ENCODE results near the gene DRD2.

DRD2 gene

GRCh38 chr11:113484223-113484622, 9.0 kb upstream of the DRD2 start:
- TF ChIP-seq EZH2phosphoT487 (IDR thresholded peaks at IDR 0.05; ENCODE audit: low read length) (no peak), EZH2 (optimal IDR thresholded peaks at IDR 0.05; ENCODE audit: low read depth, low read length) (no peak)
- TF ChIP-seq, protein P1, sequence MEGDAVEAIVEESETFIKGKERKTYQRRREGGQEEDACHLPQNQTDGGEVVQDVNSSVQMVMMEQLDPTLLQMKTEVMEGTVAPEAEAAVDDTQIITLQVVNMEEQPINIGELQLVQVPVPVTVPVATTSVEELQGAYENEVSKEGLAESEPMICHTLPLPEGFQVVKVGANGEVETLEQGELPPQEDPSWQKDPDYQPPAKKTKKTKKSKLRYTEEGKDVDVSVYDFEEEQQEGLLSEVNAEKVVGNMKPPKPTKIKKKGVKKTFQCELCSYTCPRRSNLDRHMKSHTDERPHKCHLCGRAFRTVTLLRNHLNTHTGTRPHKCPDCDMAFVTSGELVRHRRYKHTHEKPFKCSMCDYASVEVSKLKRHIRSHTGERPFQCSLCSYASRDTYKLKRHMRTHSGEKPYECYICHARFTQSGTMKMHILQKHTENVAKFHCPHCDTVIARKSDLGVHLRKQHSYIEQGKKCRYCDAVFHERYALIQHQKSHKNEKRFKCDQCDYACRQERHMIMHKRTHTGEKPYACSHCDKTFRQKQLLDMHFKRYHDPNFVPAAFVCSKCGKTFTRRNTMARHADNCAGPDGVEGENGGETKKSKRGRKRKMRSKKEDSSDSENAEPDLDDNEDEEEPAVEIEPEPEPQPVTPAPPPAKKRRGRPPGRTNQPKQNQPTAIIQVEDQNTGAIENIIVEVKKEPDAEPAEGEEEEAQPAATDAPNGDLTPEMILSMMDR (IDR thresholded peaks at IDR 0.05; ENCODE audit: low read length) = no peak
- Histone ChIP-seq H3K36me3 (replicated peaks; ENCODE audit: insufficient read depth, low read length) (no peaks in the 10 kb centered on the region), H3K27me3 (replicated peaks; ENCODE audit: insufficient read depth, low read length) (no peaks in the 10 kb centered on the region), H3F3A (ENCODE audit: insufficient read depth, low read length) (no peaks in the 10 kb centered on the region), H3K27ac (ENCODE audit: low read length) (no peak overlapping the region), H3K4me2 (ENCODE audit: low read depth, low read length) (no peak overlapping the region), H3K9me3 (replicated peaks; ENCODE audit: insufficient read depth, low read length) (no peaks in the 10 kb centered on the region), H3K4me3 (ENCODE audit: low read length) (no peak overlapping the region), H3K4me1 (ENCODE audit: low read length) (no peaks in the 10 kb centered on the region), H3K79me2 (ENCODE audit: low read length) (no peaks in the 10 kb centered on the region), H3K9ac (ENCODE audit: low read length) (no peak overlapping the region), H4K20me1 (ENCODE audit: insufficient read depth, low read length) (no peaks in the 10 kb centered on the region), H2AFZ (ENCODE audit: low read length) (no peak overlapping the region), H3K9me2 (replicated peaks; ENCODE audit: insufficient read depth, low read length) (no peaks in the 10 kb centered on the region)
- no peak for DNase-seq

- no peaks in the 10 kb centered on the region for H3K36me3 ChIP-seq (replicated peaks; ENCODE audit: insufficient read depth, low read length)
- H3K9me3 ChIP-seq (replicated peaks; ENCODE audit: insufficient read depth, low read length) = no peaks in the 10 kb centered on the region
- H3K79me2 ChIP-seq (ENCODE audit: low read length) = no peaks in the 10 kb centered on the region
- DNase-seq = no peak
- no peak overlapping the region for H3K4me2 ChIP-seq (ENCODE audit: low read depth, low read length)
- H3K27me3 ChIP-seq (replicated peaks; ENCODE audit: insufficient read depth, low read length) = no peaks in the 10 kb centered on the region
- no peaks in the 10 kb centered on the region for H3F3A ChIP-seq (ENCODE audit: insufficient read depth, low read length)
- no peak overlapping the region for H3K4me3 ChIP-seq (ENCODE audit: low read length)
- H4K20me1 ChIP-seq (ENCODE audit: insufficient read depth, low read length) = no peaks in the 10 kb centered on the region
- H3K4me1 ChIP-seq (ENCODE audit: low read length) = no peaks in the 10 kb centered on the region
- TF ChIP-seq EZH2 (optimal IDR thresholded peaks at IDR 0.05; ENCODE audit: low read depth, low read length) = no peak
- no peak for TF ChIP-seq EZH2phosphoT487 (IDR thresholded peaks at IDR 0.05; ENCODE audit: low read length)
- TF ChIP-seq, protein P1 (IDR thresholded peaks at IDR 0.05; ENCODE audit: low read length) = no peak
- H3K27ac ChIP-seq (ENCODE audit: low read length) = no peak overlapping the region
- H3K9ac ChIP-seq (ENCODE audit: low read length) = no peak overlapping the region
- H2AFZ ChIP-seq (ENCODE audit: low read length) = no peak overlapping the region
- no peaks in the 10 kb centered on the region for H3K9me2 ChIP-seq (replicated peaks; ENCODE audit: insufficient read depth, low read length)
Measured at GRCh38 chr11:113481672-113482071, 6.5 kb upstream of the DRD2 start.

DNA sequence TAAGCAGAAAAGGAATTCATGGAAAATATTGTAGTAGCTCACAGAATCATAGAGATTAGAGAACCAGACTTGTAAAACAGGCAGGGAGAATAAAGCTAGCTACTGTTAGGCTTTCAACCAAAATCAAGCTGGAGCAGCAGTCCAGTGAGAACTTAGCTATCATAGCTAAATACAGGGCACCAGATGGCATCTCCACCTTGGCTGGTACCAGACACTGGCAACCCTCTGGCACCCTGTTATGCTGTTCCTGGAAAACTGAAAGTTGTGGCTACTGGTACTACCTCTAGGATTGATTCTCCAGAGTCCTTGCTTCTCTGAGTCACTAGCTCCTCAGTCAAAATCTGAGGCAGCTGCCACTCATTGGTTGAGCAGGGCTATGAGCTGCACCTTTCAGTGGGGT, 6.0 kb upstream of the DRD2 start:
- Histone ChIP-seq H4K20me1 (ENCODE audit: insufficient read depth, low read length) (no peaks in the 10 kb centered on the region), H3K9me2 (replicated peaks; ENCODE audit: insufficient read depth, low read length) (no peaks in the 10 kb centered on the region), H3K4me2 (ENCODE audit: low read depth, low read length) (no peak overlapping the region), H3K27ac (ENCODE audit: low read length) (no peak overlapping the region), H3K36me3 (replicated peaks; ENCODE audit: insufficient read depth, low read length) (no peaks in the 10 kb centered on the region), H3K4me1 (ENCODE audit: low read length) (no peaks in the 10 kb centered on the region), H3K27me3 (replicated peaks; ENCODE audit: insufficient read depth, low read length) (no peaks in the 10 kb centered on the region), H2AFZ (ENCODE audit: low read length) (no peak overlapping the region), H3K9ac (ENCODE audit: low read length) (no peak overlapping the region), H3K9me3 (replicated peaks; ENCODE audit: insufficient read depth, low read length) (no peaks in the 10 kb centered on the region), H3F3A (ENCODE audit: insufficient read depth, low read length) (no peaks in the 10 kb centered on the region), H3K4me3 (ENCODE audit: low read length) (no peak overlapping the region), H3K79me2 (ENCODE audit: low read length) (no peaks in the 10 kb centered on the region)
- TF ChIP-seq, protein P1 (IDR thresholded peaks at IDR 0.05; ENCODE audit: low read length) = no peak
- TF ChIP-seq EZH2phosphoT487 (IDR thresholded peaks at IDR 0.05; ENCODE audit: low read length) (no peak), EZH2 (optimal IDR thresholded peaks at IDR 0.05; ENCODE audit: low read depth, low read length) (no peak)
- DNase-seq = no peak

All from MM.1S (cell line).